Rectal smooth muscle tissue (tissue), 1 donor: ENCODE results near the gene RBFOX1.

Experiments used
- H3K27ac ChIP-seq: one replicate; pipeline ENCODE4 v1.7.0; 2013; ENCODE audit warnings: low read depth, low read length, inconsistent platforms
- H3K27me3 ChIP-seq: one replicate; pipeline ENCODE4 v1.7.0; 2013; ENCODE audit warnings: low read length; ENCODE audit not compliant: control insufficient read depth, insufficient read depth
- H3K36me3 ChIP-seq: one replicate; pipeline ENCODE4 v1.7.0; 2013; ENCODE audit warnings: low read length; ENCODE audit not compliant: control insufficient read depth, insufficient read depth
- H3K4me1 ChIP-seq: one replicate; pipeline ENCODE4 v1.7.0; 2013; ENCODE audit warnings: low read length; ENCODE audit not compliant: control insufficient read depth, insufficient read depth
- H3K4me3 ChIP-seq: one replicate; pipeline ENCODE4 v1.7.0; 2013; ENCODE audit warnings: low read length
- H3K9ac ChIP-seq: one replicate; pipeline ENCODE4 v1.7.0; 2013; ENCODE audit warnings: low read length

The RBFOX1 gene

DNA sequence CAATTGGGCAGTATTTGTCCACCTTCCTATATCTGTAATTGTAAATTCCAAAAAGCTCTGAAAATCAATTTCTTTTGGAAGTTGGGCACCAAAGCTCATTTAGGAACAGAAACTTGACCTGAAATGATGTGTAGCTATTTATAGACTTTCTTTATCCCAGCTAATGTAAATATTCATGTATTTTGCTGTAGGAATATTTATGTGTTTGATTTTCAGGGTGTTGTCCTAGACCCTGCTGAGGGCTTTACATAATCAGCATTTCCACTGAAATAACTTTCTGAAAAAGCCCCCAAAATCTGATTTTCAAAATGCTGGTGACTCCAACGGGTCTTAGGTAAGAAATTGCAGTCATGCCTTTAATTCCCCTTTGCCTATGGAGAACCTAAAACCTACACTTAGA is 4.1 kb downstream of the RBFOX1 start:
- no peaks in the 10 kb centered on the region for H3K27me3 ChIP-seq
- H3K27ac ChIP-seq, result no peak overlapping the region
- H3K9ac ChIP-seq, result no peak overlapping the region
- no peaks in the 10 kb centered on the region for H3K36me3 ChIP-seq
- H3K4me3 ChIP-seq, result no peak overlapping the region
- no peaks in the 10 kb centered on the region for H3K4me1 ChIP-seq

- H3K27ac ChIP-seq, result no peak overlapping the region
- no peak overlapping the region for H3K9ac ChIP-seq
- no peaks in the 10 kb centered on the region for H3K4me1 ChIP-seq
- H3K27me3 ChIP-seq, result no peaks in the 10 kb centered on the region
- no peaks in the 10 kb centered on the region for H3K36me3 ChIP-seq
- no peak overlapping the region for H3K4me3 ChIP-seq
These were observed 6.2 kb downstream of the RBFOX1 start for GRCh38 chr16:7338826-7339225.

- H3K9ac ChIP-seq, result no peak overlapping the region
- H3K36me3 ChIP-seq, result no peaks in the 10 kb centered on the region
- no peak overlapping the region for H3K4me3 ChIP-seq
- no peaks in the 10 kb centered on the region for H3K4me1 ChIP-seq
- H3K27ac ChIP-seq, result no peak overlapping the region
- H3K27me3 ChIP-seq, result no peaks in the 10 kb centered on the region
These were observed 7.1 kb downstream of the RBFOX1 start for GRCh38 chr16:7339700-7340099.

GRCh38 chr16:7340938-7341337 is 8.3 kb downstream of the RBFOX1 start:
- no peaks in the 10 kb centered on the region for H3K27me3 ChIP-seq
- H3K4me3 ChIP-seq, result no peak overlapping the region
- no peak overlapping the region for H3K9ac ChIP-seq
- no peaks in the 10 kb centered on the region for H3K36me3 ChIP-seq
- H3K27ac ChIP-seq, result no peak overlapping the region
- no peaks in the 10 kb centered on the region for H3K4me1 ChIP-seq

DNA sequence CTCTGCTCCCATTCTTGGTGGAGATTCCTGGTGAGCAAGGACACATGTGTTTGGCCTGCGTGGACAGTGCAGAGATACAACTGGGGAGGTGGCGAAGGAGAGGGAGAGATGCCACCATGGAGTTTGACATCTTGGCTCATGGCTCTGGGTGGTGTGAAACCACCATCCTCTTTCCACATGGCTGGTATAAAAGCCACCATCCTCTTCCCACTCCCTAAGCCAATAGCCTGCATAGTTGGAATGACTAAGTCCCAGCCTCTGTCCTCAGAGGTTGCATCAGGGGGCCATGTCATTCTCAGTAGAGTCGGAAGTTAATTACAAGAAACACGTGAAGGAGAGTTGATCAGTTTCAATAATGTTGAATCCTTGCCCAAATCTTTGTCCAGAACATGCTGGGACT is 10.0 kb downstream of the RBFOX1 start:
- H3K27ac ChIP-seq, result no peak overlapping the region

DNA sequence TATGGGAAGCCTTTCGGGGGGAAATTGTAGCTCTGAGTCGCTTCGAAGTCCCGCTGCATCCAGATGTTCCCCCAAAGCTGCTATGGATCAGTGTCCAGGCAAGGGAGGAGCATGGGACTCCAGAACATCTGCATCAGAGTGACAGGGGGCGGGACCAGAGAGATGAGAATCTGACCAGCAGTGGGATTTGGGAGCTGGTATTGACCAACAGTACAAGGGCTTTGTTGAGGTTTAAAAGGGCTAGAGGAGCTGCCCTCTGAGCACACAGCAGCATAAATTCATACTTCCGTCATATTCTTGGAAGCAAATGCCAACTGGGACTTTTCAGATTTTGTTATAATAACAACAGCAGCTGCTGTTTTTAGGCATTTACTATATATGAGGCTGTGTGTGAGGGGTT is 10.6 kb downstream of the RBFOX1 start:
- H3K27ac ChIP-seq, result no peak overlapping the region

More for the DNA sequence above, 10.0 kb downstream of the RBFOX1 start:
- Histone ChIP-seq H3K9ac (no peak overlapping the region), H3K27me3 (no peaks in the 10 kb centered on the region), H3K4me1 (no peaks in the 10 kb centered on the region), H3K36me3 (no peaks in the 10 kb centered on the region), H3K4me3 (no peak overlapping the region)

GRCh38 chr16:7344830-7345780 is 12.5 kb downstream of the RBFOX1 start:
- Histone ChIP-seq H3K4me1 (no peaks in the 10 kb centered on the region), H3K9ac (no peak overlapping the region), H3K27me3 (no peaks in the 10 kb centered on the region), H3K27ac (no peak overlapping the region), H3K4me3 (no peak overlapping the region), H3K36me3 (no peaks in the 10 kb centered on the region)

More for the DNA sequence above, 10.6 kb downstream of the RBFOX1 start:
- Histone ChIP-seq H3K27me3 (no peaks in the 10 kb centered on the region), H3K4me1 (no peaks in the 10 kb centered on the region), H3K9ac (no peak overlapping the region), H3K4me3 (no peak overlapping the region), H3K36me3 (no peaks in the 10 kb centered on the region)

- Histone ChIP-seq H3K4me3 (no peak overlapping the region), H3K4me1 (no peaks in the 10 kb centered on the region), H3K27ac (no peak overlapping the region), H3K36me3 (no peaks in the 10 kb centered on the region), H3K9ac (no peak overlapping the region), H3K27me3 (no peaks in the 10 kb centered on the region)
These were observed 18.2 kb downstream of the RBFOX1 start for GRCh38 chr16:7350806-7351205.

- Histone ChIP-seq H3K36me3 (no peaks in the 10 kb centered on the region), H3K4me3 (no peak overlapping the region), H3K9ac (no peak overlapping the region), H3K4me1 (no peaks in the 10 kb centered on the region), H3K27me3 (no peaks in the 10 kb centered on the region), H3K27ac (no peak overlapping the region)
These were observed 19.2 kb downstream of the RBFOX1 start for GRCh38 chr16:7351610-7352510.

DNA sequence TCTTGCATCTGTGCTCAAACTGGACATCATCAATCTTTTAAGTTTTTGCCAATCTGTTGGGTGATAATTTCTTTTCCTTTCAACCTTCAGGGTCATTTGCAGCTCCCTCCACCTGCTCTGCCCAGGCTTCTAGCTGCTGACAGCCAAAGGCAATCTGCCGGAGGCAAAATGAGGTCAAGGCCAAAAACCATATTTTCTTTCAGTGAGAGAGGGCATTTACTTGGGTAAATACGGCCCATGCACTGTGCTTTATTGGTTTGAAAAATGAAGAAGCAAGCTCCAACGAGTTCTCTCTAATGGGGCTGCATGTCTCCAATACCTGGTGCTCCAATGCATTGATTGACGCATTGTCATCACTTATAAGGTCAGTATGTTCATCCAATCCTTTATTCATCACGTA is 23.1 kb downstream of the RBFOX1 start:
- Histone ChIP-seq H3K27me3 (no peaks in the 10 kb centered on the region), H3K4me3 (no peak overlapping the region), H3K27ac (no peak overlapping the region), H3K36me3 (no peaks in the 10 kb centered on the region), H3K9ac (no peak overlapping the region), H3K4me1 (no peaks in the 10 kb centered on the region)

GRCh38 chr16:7361416-7362129 is 28.9 kb downstream of the RBFOX1 start:
- no peak overlapping the region for H3K4me3 ChIP-seq
- no peaks in the 10 kb centered on the region for H3K27me3 ChIP-seq
- H3K27ac ChIP-seq, result no peak overlapping the region
- H3K36me3 ChIP-seq, result no peaks in the 10 kb centered on the region
- H3K9ac ChIP-seq, result no peak overlapping the region
- no peaks in the 10 kb centered on the region for H3K4me1 ChIP-seq

DNA sequence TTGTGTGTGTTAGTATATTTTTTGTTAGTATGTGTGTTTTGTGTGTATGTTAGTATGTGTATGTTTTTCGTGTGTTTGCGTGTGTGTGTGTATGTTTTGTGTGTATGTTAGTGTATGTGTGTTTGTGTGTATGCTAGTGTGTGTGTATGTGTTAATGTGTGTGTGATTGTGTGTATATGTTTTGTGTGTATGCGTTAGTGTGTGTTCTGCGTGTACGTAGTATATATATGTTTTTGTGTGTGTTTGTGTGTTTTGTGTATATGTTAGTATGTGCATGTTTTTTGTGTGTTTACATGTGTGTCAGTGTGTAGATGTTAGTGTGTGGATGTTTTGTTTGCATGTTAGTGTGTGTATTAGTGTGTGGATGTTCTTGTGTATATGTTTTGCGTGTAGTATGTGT is 29.6 kb downstream of the RBFOX1 start:
- Histone ChIP-seq H3K27ac (no peak overlapping the region), H3K4me3 (no peak overlapping the region), H3K9ac (no peak overlapping the region), H3K27me3 (no peaks in the 10 kb centered on the region), H3K4me1 (no peaks in the 10 kb centered on the region), H3K36me3 (no peaks in the 10 kb centered on the region)
